DND-41 (cell line): Measurements from ENCODE around the gene TGM2.

Experiments
- ATAC-seq: fragments of 200-7000 bp; cut with Tn5 transposase; 3 replicates; pipeline ENCODE4 v1.9.1; 2021; ENCODE audit warnings: low read depth; ENCODE audit not compliant: insufficient read depth
- DNase-seq: peaks from one replicate; pipeline ENCODE4 v3.0.0-alpha.2; 2020
- H2AFZ ChIP-seq: 2 replicates; pipeline ENCODE4 v1.6.0; 2012; ENCODE audit warnings: low read depth, low read length
- H3K27ac ChIP-seq: 2 replicates; pipeline ENCODE4 v1.5.1; 2012; ENCODE audit warnings: low read length, inconsistent platforms
- H3K27me3 ChIP-seq: fragments of 200-600 bp; sonication (generic); 2 replicates; pipeline ENCODE4 v1.6.0; 2012; ENCODE audit warnings: low read length, mild to moderate bottlenecking, inconsistent platforms; ENCODE audit not compliant: insufficient read depth, poor library complexity
- H3K36me3 ChIP-seq: 2 replicates; pipeline ENCODE4 v1.5.1; 2012; ENCODE audit warnings: low read length, inconsistent platforms; ENCODE audit not compliant: insufficient read depth
- H3K4me1 ChIP-seq: 2 replicates; pipeline ENCODE4 v1.5.1; 2012; ENCODE audit warnings: mild to moderate bottlenecking, low read length; ENCODE audit not compliant: insufficient read depth
- H3K4me2 ChIP-seq: 2 replicates; pipeline ENCODE4 v1.6.0; 2012; ENCODE audit warnings: mild to moderate bottlenecking, moderate library complexity, low read length, inconsistent platforms; ENCODE audit not compliant: insufficient read depth
- H3K4me3 ChIP-seq, 2 experiments: fragments of 200-600 bp in 1 of 2; shearing (Covaris generic) in 1 of 2; 2 replicates each; pipeline ENCODE4 v1.5.1; 2012 to 2016; ENCODE audit warnings: inconsistent platforms in 2 of 2, low read length in 2 of 2, mild to moderate bottlenecking in 2 of 2, low read depth in 1 of 2, moderate library complexity in 1 of 2
- H3K79me2 ChIP-seq: 2 replicates; pipeline ENCODE4 v1.6.0; 2012; ENCODE audit warnings: low read length, inconsistent platforms; ENCODE audit not compliant: insufficient read depth
- H3K9ac ChIP-seq: 2 replicates; pipeline ENCODE4 v1.6.0; 2012; ENCODE audit warnings: low read depth, mild to moderate bottlenecking, inconsistent platforms, low read length, moderate library complexity
- H3K9me3 ChIP-seq: 2 replicates; pipeline ENCODE4 v1.5.1; 2012; ENCODE audit warnings: low read length, moderate library complexity, mild to moderate bottlenecking, inconsistent platforms; ENCODE audit not compliant: insufficient read depth, severe bottlenecking
- H4K20me1 ChIP-seq: 2 replicates; pipeline ENCODE4 v1.6.0; 2012; ENCODE audit warnings: low read length; ENCODE audit not compliant: insufficient read depth
- EZH2 ChIP-seq: IDR thresholded peaks from 3 replicates; pipeline ENCODE4 v1.6.1; 2012; ENCODE audit warnings: borderline replicate concordance, low read depth, mild to moderate bottlenecking, moderate library complexity, low read length, inconsistent platforms; ENCODE audit not compliant: severe bottlenecking
- TF ChIP-seq, protein P1 (sequence below): IDR thresholded peaks from 2 replicates; pipeline ENCODE4 v1.5.1; 2012; ENCODE audit warnings: borderline replicate concordance, low read length, moderate library complexity, mild to moderate bottlenecking; ENCODE audit not compliant: poor library complexity, severe bottlenecking; ENCODE audit errors: extremely low read depth

TGM2 gene

GRCh38 chr20:38155811-38156210 is 9.3 kb downstream of the TGM2 start:
- TF ChIP-seq, protein P1, sequence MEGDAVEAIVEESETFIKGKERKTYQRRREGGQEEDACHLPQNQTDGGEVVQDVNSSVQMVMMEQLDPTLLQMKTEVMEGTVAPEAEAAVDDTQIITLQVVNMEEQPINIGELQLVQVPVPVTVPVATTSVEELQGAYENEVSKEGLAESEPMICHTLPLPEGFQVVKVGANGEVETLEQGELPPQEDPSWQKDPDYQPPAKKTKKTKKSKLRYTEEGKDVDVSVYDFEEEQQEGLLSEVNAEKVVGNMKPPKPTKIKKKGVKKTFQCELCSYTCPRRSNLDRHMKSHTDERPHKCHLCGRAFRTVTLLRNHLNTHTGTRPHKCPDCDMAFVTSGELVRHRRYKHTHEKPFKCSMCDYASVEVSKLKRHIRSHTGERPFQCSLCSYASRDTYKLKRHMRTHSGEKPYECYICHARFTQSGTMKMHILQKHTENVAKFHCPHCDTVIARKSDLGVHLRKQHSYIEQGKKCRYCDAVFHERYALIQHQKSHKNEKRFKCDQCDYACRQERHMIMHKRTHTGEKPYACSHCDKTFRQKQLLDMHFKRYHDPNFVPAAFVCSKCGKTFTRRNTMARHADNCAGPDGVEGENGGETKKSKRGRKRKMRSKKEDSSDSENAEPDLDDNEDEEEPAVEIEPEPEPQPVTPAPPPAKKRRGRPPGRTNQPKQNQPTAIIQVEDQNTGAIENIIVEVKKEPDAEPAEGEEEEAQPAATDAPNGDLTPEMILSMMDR = no peak
- no peak for TF ChIP-seq EZH2
- no peak overlapping the region for H3K27ac ChIP-seq
- H3K9ac ChIP-seq = no peak overlapping the region
- H3K79me2 ChIP-seq = no peaks in the 10 kb centered on the region
- no peak for ATAC-seq
- no peak overlapping the region for H3K4me2 ChIP-seq
- peaks cover 5% of the 10 kb centered on the region; the same call in 1 of the 2 replicates for H4K20me1 ChIP-seq
- no peak overlapping the region for H2AFZ ChIP-seq
- H3K4me3 ChIP-seq = no peak overlapping the region
- H3K9me3 ChIP-seq = no peaks in the 10 kb centered on the region
- peaks cover 6% of the 10 kb centered on the region for H3K27me3 ChIP-seq
- DNase-seq = no peak
- no peaks in the 10 kb centered on the region for H3K36me3 ChIP-seq
- H3K4me1 ChIP-seq = no peaks in the 10 kb centered on the region

GRCh38 chr20:38153401-38153800 is 11.7 kb downstream of the TGM2 start:
- no peak for TF ChIP-seq EZH2
- TF ChIP-seq, protein P1 = no peak
- no peaks in the 10 kb centered on the region for H3K36me3 ChIP-seq
- H3K4me2 ChIP-seq = no peak overlapping the region
- H2AFZ ChIP-seq = no peak overlapping the region
- H3K27ac ChIP-seq = no peak overlapping the region
- no peak for ATAC-seq
- no peak overlapping the region for H3K4me3 ChIP-seq
- H3K27me3 ChIP-seq = peaks cover 6% of the 10 kb centered on the region
- no peaks in the 10 kb centered on the region for H3K9me3 ChIP-seq
- no peaks in the 10 kb centered on the region for H4K20me1 ChIP-seq
- H3K4me1 ChIP-seq = no peaks in the 10 kb centered on the region
- H3K79me2 ChIP-seq = no peaks in the 10 kb centered on the region
- DNase-seq = no peak
- no peak overlapping the region for H3K9ac ChIP-seq

GRCh38 chr20:38152621-38153221 is 12.3 kb downstream of the TGM2 start:
- ATAC-seq = no peak
- no peak overlapping the region for H3K4me3 ChIP-seq
- no peak overlapping the region for H3K27ac ChIP-seq
- H3K9ac ChIP-seq = no peak overlapping the region
- H4K20me1 ChIP-seq = no peaks in the 10 kb centered on the region
- no peaks in the 10 kb centered on the region for H3K4me1 ChIP-seq
- DNase-seq = no peak
- H3K9me3 ChIP-seq = no peaks in the 10 kb centered on the region
- peaks cover 6% of the 10 kb centered on the region for H3K27me3 ChIP-seq
- no peaks in the 10 kb centered on the region for H3K36me3 ChIP-seq
- TF ChIP-seq, protein P1 = no peak
- no peak for TF ChIP-seq EZH2
- H3K4me2 ChIP-seq = no peak overlapping the region
- H3K79me2 ChIP-seq = no peaks in the 10 kb centered on the region
- no peak overlapping the region for H2AFZ ChIP-seq

- TF ChIP-seq, protein P1 = no peak
- TF ChIP-seq EZH2 = no peak
- Histone ChIP-seq H3K9ac (no peak overlapping the region), H3K4me1 (no peaks in the 10 kb centered on the region), H2AFZ (no peak overlapping the region), H3K79me2 (no peaks in the 10 kb centered on the region), H3K9me3 (no peaks in the 10 kb centered on the region), H3K36me3 (no peaks in the 10 kb centered on the region), H3K4me2 (no peak overlapping the region), H3K27me3 (peaks cover 6% of the 10 kb centered on the region), H3K4me3 (no peak overlapping the region), H3K27ac (no peak overlapping the region), H4K20me1 (no peaks in the 10 kb centered on the region)
- no peak for ATAC-seq
- no peak for DNase-seq
Observed at GRCh38 chr20:38152175-38152620, 12.9 kb downstream of the TGM2 start.
